ENCODE measurements around the gene CHRD. TPM values are rescaled to one million over a fixed set of nuclear protein-coding genes. Genes with fewer than 3 reads are reported as not detected.
A peak's percentile ranks its signal among the peaks of the same experiment; 100 is the strongest.
"Not testable (repeated sequence)": the region's sequence is repeated elsewhere in the genome, so short reads cannot be mapped to it uniquely, and the experiment has no call there.

The CHRD gene
- total RNA-seq, 2 donors from 2014 or later = 18.6 to 32.6 TPM

DNA sequence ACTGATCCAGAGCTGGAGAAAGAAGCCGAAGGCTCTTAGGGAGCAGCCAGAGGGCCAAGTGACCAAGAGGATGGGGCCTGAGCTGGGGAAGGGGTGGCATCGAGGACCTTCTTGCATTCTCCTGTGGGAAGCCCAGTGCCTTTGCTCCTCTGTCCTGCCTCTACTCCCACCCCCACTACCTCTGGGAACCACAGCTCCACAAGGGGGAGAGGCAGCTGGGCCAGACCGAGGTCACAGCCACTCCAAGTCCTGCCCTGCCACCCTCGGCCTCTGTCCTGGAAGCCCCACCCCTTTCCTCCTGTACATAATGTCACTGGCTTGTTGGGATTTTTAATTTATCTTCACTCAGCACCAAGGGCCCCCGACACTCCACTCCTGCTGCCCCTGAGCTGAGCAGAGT, 9.5 kb downstream of the CHRD start:
- DNase-seq (ENCODE audit: low spot score) = no peak
- intact Hi-C loops (cut with DNase I) = no loop called here

DNA sequence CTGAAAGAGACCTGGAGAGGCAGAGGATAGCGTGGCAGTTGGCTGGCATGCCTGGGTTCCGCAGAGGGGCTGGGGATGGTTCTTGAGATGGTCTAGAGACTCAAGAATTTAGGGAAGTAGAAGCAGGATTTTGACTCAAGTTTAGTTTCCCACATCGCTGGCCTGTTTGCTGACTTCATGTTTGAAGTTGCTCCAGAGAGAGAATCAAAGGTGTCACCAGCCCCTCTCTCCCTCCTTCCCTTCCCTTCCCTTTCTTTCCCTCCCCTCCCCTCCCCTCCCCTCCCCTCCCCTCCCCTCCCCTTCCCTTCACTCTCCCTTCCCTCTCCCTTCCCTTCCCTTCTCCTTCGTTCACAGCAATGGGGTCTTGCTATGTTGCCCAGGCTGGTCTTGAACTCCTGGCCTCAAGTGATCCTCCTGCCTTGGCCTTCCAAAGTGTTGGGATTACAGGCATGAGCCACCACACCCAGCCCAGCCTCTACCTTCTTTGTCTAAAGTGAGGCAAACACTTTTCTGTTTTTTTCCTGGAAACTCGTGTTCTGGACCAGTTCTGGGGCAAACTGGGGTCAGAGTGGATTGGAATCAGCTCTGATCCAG, 10.2 kb downstream of the CHRD start:
- DNase-seq (ENCODE audit: low spot score) = no peak
- intact Hi-C loops (cut with DNase I) = no loop called here

DNA sequence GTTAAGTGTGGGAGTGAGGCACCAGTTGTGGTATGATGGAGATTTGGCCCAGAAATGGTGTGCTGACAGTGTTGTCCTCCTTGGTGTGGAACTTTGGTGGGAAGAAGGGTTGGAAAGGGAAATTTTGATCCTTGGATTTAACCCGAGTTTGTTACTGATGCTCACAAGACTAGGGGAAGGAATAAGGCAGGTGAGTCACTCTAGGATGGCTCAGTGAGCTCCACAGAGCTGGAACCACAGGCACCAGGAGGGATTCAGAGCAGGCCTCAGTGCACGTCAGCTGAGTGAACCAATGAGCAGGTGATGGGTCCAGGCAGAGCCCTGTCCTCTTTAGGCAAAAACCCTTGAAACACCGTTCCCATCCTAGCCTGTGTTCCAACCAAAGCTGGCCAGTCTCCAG, 11.4 kb downstream of the CHRD start:
- DNase-seq (ENCODE audit: low spot score) = peak; percentile 35
- intact Hi-C loops (cut with DNase I) = no loop called here

DNA sequence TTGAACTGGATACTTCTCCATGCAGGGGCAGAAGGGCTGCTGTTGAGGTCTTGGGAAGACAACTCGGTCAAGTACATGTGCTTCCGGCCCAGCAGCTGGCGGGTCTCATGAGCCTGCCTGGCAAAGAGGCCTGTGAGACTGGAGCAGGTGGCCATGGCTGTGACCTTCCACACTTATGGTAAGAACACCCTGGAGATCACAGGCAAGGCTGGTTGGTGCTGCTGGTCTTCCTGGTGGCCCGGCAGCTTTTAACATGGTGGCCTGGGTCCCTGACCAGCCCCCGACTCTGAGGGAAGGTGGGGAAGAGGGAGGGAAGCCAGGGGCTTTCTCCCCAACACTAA, 15.4 kb downstream of the CHRD start:
- intact Hi-C loops (cut with DNase I) = no loop called here
- peak; percentile 66 for DNase-seq (ENCODE audit: low spot score)

DNA sequence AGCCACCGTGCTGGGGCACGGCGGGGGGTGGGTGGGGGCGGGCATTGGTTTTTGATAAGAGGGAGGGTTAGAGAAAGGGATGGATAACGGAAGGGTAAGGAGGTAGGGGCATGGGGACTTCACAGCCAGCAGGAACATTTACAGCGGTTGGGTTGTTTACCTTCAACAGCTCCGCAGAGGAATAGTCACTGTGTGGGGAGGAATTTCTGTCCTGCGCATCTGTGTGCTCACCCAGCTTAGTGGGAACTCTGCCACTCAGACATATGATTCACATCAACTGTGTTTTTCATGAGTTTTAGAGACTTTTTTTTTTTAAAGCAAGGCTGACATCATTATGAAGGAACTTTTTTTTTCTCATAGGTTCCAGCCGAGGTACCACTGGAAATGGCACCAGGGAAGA, 19.6 kb downstream of the CHRD start:
- peak; percentile 51 for DNase-seq (ENCODE audit: low spot score)
- intact Hi-C loops (cut with DNase I) = no loop called here

DNA sequence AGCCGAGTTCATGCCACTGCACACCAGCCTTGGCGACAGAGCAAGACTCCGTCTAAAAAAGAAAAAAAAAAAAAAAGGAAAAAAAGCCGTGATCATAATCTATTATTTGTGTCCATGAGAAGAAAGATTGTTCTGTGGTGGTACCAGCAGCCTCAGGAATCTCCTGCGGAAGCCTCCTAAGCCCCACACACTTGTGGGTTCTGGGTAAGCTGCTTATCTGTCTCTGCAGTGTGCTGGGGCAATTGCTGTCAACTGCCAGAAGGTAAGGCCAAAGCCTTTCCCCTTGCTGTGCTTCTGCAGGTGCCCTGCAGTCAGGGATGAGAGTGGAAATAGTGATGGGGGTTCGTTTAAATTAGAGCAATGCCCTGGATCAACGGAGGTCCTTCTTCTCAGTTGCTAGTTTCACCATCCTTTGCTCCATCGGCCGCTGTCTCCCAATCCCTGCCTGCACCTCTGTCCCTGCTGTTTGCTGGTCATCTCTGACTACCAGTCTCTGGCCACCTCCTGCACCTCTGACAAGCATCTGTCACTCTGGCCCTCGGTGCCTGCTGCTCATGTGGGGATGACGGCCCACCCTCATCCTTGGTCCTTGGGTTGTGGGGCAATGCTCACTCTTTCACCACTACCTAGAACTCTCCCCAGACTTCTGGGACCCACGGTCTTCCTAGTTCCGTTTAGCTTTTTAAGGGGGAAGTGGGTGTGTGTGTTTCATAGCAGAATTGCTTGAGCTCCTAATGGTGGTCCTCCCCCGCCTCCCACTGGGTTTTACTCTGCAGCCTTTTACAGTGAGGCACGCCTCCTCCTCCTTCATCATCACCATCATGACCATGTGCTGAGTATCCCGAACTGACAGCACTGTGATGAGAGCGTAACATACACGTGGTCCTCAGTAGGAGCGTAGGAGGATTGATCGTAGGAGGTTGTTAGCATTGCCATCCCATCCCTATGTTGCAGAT, 25.5 kb downstream of the CHRD start:
- intact Hi-C loops (cut with DNase I) = no loop called here
- peak; percentile 41 for DNase-seq (ENCODE audit: low spot score)

DNA sequence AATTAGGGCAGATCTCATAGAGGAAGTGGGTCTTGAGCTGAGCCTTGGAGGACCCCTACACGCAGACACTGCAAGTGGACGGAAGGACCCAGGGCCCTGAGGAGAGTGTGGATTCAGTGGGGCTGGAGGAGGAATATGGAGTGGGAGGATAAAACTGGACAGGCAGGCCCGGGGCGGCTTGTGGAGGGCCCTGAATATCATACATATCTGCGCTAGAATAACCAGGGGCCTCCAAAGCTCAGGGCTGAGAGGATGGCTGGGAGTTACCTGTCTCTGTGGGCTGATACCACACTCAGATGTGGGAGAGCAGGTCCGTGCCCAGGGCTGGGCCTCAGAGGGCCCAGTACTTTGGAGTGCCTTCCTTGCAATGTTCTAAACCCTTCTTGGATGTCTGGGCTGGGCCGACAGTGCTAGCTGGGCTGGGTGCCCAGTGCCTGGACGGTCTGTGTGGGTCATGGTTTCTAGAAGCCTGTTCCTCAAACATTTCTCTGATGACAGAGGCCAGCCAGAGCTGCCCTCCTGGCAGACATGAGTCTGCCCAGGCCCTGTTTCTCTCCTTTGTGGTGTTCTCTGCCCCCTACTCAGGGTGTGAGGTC, 29.6 kb downstream of the CHRD start:
- intact Hi-C loops (cut with DNase I) = no loop called here
- DNase-seq (ENCODE audit: low spot score) = no peak

DNA sequence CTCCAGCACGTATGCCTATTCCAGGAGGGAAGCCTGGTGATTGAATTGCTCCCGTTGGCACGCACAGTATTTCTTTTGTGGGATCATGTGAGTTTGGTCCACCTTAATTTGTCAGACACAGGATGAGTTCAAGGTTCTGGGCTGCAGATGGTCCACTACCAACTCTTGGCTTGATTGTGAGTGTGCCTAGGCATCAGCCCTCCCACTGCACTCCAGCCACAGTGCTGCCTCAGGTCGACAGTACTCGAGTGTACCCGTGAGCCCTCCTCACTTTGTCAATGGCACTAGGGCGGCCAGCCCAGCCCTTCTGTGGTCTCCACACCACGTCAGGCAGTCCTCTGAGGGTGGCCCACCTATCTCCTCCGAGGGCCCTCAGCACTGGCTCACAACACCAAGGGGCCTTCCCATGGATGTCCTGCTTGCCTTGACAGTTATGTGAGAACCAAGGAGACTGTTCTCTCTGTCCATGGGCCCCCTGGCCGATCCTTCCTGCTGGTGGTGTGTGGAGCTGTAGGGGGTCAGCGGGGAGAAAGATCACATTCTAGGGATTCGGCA, 30.2 kb downstream of the CHRD start:
- no peak for DNase-seq (ENCODE audit: low spot score)
- intact Hi-C loops (cut with DNase I) = no loop called here

DNA sequence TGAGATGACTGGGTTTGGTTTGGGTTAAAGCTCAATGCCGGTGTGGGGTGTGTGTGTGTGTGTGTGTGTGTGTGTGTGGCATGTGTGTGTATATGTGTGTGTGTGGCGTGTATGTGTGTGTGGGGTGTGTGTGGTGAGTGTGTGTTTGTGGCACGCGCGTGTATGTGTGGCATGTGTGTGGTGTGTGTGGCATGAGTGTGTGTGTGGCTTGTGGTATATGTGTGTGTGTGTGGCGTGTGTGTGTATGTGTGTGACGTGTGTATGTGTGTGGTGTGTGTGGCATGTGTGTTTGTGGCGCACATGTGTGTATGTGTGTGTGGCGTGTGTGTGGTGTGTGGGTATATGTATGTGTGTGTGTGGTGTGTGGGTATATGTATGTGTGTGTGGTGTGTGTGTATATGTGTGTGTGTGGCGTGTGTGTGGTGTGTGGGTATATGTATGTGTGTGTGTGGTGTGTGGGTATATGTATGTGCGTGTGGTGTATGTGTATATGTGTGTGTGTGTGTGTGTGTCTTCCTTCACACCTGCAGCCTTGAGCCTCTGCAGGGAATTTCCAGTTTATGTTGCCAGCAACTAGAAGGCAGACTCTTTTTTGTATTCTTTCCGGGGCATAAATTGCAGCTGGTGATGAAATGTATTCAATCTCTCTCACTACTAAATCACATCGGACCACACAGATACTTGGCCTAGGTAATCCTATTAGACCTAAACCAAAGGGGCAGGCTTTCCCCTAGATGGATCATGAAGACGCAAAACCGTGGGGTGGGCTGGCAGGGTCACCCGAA, 34.8 kb downstream of the CHRD start:
- intact Hi-C loops (cut with DNase I) = loop anchor here in 1 of 2 donors (5.0 kb wide), 1 partner anchor 98 kb away; no protein-coding TSS in a partner anchor
- no peak for DNase-seq (ENCODE audit: low spot score)

DNA sequence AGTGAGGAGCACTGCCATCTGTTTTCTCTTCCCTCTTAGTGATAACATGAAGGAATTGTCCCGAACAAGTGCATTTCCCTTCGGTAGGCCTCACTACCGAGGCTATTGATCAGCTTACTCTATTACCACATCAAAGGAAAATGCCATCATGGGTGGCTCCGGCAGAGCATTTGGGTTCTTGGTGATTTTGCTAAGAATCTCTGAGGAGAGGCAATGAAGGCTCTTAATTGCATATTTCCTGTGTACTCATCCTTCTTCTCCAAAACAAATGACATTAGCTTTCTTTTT, 35.3 kb downstream of the CHRD start:
- intact Hi-C loops (cut with DNase I) = loop anchor here in 1 of 2 donors (5.0 kb wide), 1 partner anchor 97 kb away; no protein-coding TSS in a partner anchor
- DNase-seq (ENCODE audit: low spot score) = no peak

DNA sequence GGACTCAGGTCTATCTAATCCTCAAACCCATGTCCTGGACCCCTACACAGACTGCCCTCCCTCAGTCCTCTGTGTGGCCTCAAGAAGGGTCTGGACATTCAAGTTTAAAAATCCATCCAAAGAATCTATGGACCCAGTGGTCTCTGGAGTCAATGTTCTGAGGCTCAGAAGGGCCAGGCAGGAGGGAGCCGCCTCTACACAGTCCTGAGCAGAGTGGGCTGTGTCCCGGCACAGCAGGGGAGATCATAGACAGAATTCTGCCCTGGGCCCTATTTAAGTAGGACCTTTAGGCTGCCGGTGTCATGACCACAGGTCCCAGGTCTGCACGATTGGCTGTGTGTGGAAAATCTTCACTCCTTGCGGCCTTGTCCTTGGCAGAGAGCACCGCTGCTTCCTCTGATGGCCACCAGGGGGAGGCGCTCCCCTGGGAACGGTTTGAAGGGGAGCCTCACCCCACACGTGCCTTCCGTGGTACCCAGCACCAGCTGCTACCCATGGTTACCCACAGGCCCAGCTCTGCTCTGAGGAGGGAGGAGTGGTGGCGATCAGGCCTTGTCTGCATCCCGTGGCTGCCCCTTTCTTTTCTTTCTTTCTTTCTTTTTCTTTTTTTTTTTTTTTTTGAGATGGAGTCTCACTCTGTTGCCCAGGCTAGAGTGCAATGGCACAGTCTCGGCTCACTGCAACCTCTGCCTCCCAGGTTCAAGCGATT, 37.9 kb downstream of the CHRD start:
- DNase-seq (ENCODE audit: low spot score) = peak; percentile 89
- intact Hi-C loops (cut with DNase I) = loop anchor here in 1 of 2 donors (5.0 kb wide), 1 partner anchor 95 kb away; no protein-coding TSS in a partner anchor

DNA sequence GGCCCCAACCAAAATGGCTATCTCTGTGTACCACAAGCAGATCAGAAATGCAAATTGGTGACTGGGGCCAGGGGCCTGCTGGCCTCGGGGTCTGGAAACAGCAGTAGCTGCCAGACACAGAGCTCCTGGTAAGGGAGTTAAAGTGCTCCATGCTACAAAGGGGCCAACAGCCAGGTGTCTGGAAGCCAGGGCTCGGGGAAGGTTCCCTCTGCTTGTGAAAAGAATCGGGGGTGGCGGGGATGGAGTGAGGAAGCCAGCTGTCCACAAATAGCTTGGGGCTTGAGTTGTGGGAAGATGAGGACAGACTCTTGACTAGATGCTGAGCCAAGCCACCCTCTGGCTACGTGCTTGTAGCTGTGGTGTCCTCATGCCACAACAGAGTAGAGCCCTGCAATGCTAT, 39.3 kb downstream of the CHRD start:
- intact Hi-C loops (cut with DNase I) = loop anchor here in 1 of 2 donors (5.0 kb wide), 1 partner anchor 93 kb away; no protein-coding TSS in a partner anchor
- peak; percentile 58 for DNase-seq (ENCODE audit: low spot score)

DNA sequence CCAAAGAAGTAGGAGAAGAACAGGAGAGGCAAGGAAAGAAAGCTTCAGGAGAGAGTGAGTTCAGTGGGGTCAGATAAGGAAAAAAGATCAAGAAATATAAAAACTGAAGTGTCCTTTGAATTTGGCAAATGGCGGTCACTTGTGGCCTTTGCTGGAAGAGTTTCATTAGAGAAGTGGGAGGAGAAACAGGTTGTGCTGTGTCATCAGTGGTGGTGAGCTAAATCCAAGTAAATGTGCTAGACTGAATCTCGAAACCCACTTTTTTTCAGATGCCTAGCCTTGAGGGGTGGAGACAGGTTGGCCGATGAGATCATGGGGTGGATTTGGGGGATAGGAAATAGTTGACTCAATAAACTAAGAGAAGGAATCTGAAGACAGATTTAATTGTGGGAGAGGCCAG, 43.7 kb downstream of the CHRD start:
- intact Hi-C loops (cut with DNase I) = no loop called here
- no peak for DNase-seq (ENCODE audit: low spot score)

DNA sequence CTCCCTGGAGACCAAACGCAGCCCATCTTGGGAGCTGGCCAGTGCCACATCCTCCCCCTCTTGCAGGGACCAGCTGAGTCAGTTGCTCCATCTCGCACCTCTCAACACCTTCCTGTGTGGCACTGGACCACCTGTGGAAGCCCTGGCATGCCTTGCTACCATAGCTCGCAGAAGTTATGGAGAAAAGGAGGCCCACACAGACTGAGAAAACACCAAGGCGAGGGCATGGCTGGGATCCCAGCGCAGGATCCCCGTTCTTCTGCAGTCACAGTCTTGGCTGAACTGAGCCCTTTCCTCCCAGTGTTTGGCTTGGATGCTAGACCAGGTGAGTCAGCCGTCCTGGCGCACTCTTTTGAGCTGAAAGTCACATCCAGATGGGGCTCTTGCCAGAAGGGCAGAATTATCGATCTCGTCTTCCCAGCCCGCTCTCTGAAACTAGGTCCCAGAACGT, 46.9 kb downstream of the CHRD start:
- intact Hi-C loops (cut with DNase I) = no loop called here
- DNase-seq (ENCODE audit: low spot score) = peak; percentile 67

DNA sequence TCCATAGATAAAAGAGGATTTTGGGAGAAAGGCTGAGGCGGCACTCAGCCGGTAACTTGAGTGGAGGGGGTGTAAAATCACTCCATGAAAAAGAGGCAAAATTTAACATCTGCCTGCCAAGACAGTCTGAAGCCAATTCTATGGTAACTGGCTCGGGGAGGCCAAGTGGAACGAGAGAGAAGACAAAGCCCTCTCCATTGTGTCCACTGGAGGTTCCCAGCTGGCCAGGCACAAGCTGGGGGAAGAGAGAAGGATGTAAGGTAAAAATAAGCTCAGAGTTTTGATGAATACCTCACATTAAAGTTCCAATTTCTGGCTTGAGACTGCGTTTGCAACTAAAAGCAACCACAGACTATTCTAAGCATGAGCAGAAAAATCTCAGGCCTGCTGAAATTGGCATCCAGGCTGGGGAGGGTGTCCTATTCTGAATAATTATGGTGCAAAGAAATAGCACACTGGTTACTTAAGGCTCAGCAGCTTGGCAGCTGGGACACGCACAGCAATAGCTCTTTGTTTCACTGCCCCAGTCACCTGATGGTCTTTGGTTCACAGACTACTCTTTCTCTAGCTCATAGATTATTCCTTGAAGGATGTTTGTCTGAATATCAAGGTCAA, 48.8 kb downstream of the CHRD start:
- intact Hi-C loops (cut with DNase I) = no loop called here
- peak; percentile 31 for DNase-seq (ENCODE audit: low spot score)

DNA sequence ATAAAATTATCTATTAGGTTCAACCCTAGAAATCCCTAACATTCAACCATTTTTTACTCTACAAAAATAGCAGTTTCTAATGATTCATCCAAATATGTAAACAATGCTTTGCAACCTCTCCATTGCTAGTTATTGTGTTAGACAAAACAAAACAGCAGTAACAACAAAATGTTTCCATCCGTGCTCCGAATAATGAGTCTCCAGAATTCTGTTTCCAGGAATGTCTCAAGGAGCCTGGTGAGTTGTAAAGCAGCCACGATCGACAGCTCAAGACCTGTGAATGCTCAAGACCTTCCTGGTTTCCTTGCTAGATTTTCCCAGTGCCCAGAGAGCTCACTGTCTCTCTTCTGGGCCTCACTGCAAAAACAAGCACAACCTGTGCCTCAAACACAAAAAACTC, 49.9 kb downstream of the CHRD start:
- DNase-seq (ENCODE audit: low spot score) = peak; percentile 2
- intact Hi-C loops (cut with DNase I) = loop anchor here in 1 of 2 donors (5.0 kb wide), 1 partner anchor 198 kb away; no protein-coding TSS in a partner anchor

DNA sequence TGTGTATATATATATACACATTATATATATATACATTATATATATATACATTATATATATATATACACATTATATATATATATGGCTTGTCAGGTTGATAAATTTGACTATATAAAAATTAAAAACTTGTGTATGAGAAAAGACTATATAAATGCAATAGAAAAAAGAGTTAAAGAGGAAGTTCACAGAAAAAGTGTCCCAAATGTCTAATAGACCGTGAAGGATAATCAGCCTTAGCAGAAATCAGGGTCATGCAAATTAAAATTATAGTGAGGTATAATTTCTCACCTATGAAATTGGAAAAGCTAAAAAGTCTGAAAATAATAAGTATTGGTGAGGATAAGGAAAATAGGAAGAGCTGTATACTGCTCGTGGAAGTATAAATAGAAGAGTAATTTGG, 51.1 kb downstream of the CHRD start:
- no peak for DNase-seq (ENCODE audit: low spot score)
- intact Hi-C loops (cut with DNase I) = loop anchor here in 1 of 2 donors (5.0 kb wide), 1 partner anchor 196 kb away; no protein-coding TSS in a partner anchor

DNA sequence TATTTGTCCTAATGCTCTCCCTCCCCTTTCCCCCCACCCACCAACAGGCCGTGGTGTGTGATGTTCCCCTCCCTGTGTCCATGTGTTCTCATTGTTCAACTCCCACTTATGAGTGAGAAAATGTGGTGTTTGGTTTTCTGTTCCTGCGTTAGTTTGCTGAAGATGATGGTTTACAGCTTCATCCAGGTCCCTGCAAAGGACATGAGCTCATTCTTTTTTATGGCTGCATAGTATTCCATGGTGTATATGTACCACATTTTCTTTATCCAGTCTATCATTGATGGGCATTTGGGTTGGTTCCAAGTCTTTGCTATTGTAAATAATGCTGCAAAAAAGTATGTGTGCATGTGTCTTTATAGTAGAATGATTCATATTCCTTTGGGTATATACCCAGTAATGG, 53.3 kb downstream of the CHRD start:
- DNase-seq (ENCODE audit: low spot score) = not testable (repeated sequence)
- intact Hi-C loops (cut with DNase I) = loop anchor here in 1 of 2 donors (5.0 kb wide), 1 partner anchor 194 kb away; no protein-coding TSS in a partner anchor

All from posterior vena cava (tissue), 2 donors.